Measurements from ENCODE around the gene TRIM62.

DNA sequence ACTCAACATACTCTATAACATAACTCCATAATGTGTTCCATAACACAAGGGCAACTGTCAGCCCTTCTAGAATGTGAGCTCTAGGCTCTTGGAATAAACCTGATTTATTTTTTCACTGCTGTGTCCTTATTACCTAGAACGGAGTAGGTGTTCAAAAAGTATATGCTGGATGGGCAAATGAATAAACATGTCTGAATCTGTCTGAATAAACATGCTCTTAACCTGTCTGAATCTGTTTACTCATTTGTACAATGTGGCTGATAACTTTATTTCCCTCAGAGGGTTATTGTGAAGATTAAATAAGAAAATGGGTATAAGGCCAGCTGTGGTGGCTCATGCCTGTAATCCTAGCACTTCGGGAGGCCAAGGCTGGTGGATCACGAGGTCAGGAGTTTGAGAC is 58.6 kb downstream of the TRIM62 start:
- no peak for TF ChIP-seq EZH2 (IDR thresholded peaks at IDR 0.05; ENCODE audit: low read depth)
- TF ChIP-seq, protein P1, sequence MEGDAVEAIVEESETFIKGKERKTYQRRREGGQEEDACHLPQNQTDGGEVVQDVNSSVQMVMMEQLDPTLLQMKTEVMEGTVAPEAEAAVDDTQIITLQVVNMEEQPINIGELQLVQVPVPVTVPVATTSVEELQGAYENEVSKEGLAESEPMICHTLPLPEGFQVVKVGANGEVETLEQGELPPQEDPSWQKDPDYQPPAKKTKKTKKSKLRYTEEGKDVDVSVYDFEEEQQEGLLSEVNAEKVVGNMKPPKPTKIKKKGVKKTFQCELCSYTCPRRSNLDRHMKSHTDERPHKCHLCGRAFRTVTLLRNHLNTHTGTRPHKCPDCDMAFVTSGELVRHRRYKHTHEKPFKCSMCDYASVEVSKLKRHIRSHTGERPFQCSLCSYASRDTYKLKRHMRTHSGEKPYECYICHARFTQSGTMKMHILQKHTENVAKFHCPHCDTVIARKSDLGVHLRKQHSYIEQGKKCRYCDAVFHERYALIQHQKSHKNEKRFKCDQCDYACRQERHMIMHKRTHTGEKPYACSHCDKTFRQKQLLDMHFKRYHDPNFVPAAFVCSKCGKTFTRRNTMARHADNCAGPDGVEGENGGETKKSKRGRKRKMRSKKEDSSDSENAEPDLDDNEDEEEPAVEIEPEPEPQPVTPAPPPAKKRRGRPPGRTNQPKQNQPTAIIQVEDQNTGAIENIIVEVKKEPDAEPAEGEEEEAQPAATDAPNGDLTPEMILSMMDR (conservative IDR thresholded peaks at IDR 0.05): no peak

Measured in PC-9 (cell line).